HepG2 (cell line): ENCODE measurements around the gene RNF5.

ENCODE experiments used
- BRCA1 ChIP-seq: sonication (generic); formaldehyde crosslinking; IDR thresholded peaks from 2 replicates; pipeline ENCODE4 v1.4.0; 2020; ENCODE audit warnings: missing genetic modification reagents
- KDM5B ChIP-seq: sonication (generic); formaldehyde crosslinking; IDR thresholded peaks from 2 replicates; pipeline ENCODE4 v1.4.0; 2020; ENCODE audit warnings: missing genetic modification reagents, mild to moderate bottlenecking, borderline replicate concordance
- MAX ChIP-seq: IDR thresholded peaks from 2 replicates; pipeline ENCODE4 v1.6.1; 2012; ENCODE audit warnings: inconsistent platforms
- PRDM15 ChIP-seq: sonication (generic); formaldehyde crosslinking; IDR thresholded peaks from 2 replicates; pipeline ENCODE4 v1.4.0; 2020; ENCODE audit warnings: missing genetic modification reagents
- PREB ChIP-seq: sonication (generic); formaldehyde crosslinking; IDR thresholded peaks from 2 replicates; pipeline ENCODE4 v1.4.0; 2020; ENCODE audit warnings: missing genetic modification reagents
- RFX5 ChIP-seq: IDR thresholded peaks from 2 replicates; pipeline ENCODE4 v1.6.1; 2011; ENCODE audit warnings: low read depth, low read length, improper control_type of control experiment
- ZFX ChIP-seq: sonication (generic); formaldehyde crosslinking; IDR thresholded peaks from 2 replicates; pipeline ENCODE4 v1.4.0; 2020; ENCODE audit warnings: mild to moderate bottlenecking, low read depth, missing genetic modification reagents, moderate library complexity
- ZNF225 ChIP-seq: sonication (generic); formaldehyde crosslinking; IDR thresholded peaks from 2 replicates; pipeline ENCODE4 v1.4.0; 2020; ENCODE audit warnings: mild to moderate bottlenecking, missing genetic modification reagents
- ZNF644 ChIP-seq: IDR thresholded peaks from 2 replicates; pipeline ENCODE4 v1.6.1; 2016; ENCODE audit warnings: low read depth

- TF ChIP-seq KDM5B (CRISPR knock-in tag) (no peak), PREB (CRISPR knock-in tag) (no peak), PRDM15 (CRISPR knock-in tag) (no peak), RFX5 (peak; percentile 89), MAX (peak; percentile 70; the same call in 1 of the 2 replicates), BRCA1 (CRISPR knock-in tag) (no peak), ZNF225 (no peak), ZFX (CRISPR knock-in tag) (peak; percentile 13), ZNF644 (CRISPR knock-in tag) (peak; percentile 21; the same call in 1 of the 2 replicates)
Measured at GRCh38 chr6:32177788-32178546, at the start of gene RNF5.
